Esophagus squamous epithelium (tissue), 5 donors: ENCODE data around the gene CIDEB. TPM values are rescaled to one million over a fixed set of nuclear protein-coding genes. Genes with fewer than 3 reads are reported as not detected.

Experiments
- DNase-seq: peaks from one replicate; lab custom pipeline; 2025; lab: John Stamatoyannopoulos, UW
- H3K27ac ChIP-seq, 4 donors: fragments of 200-600 bp; sonication (generic); one replicate each; pipeline ENCODE4 v1.5.1; 2016 to 2019; ENCODE audit warnings: mild to moderate bottlenecking in 1 of 4
- H3K27me3 ChIP-seq, 4 donors: fragments of 200-600 bp; sonication (generic); 1 replicate in 3 of 4; 2 replicates in 1 of 4; pipeline versions ENCODE4 v1.5.1 to v1.6.0; 2017 to 2021; ENCODE audit warnings: antibody characterized with exemption in 1 of 4
- H3K36me3 ChIP-seq, 3 donors: fragments of 200-600 bp; sonication (generic); one replicate each; pipeline ENCODE4 v1.5.1; 2016 to 2019
- H3K4me1 ChIP-seq, 3 donors: fragments of 200-600 bp; sonication (generic); one replicate each; pipeline ENCODE4 v1.5.1; 2017 to 2019
- H3K4me3 ChIP-seq, 4 donors: fragments of 200-600 bp; sonication (generic); 1 replicate in 3 of 4; 2 replicates in 1 of 4; pipeline ENCODE4 v1.5.1; 2016 to 2019; ENCODE audit warnings: mild to moderate bottlenecking in 2 of 4, moderate library complexity in 1 of 4
- H3K9me3 ChIP-seq, 3 donors: fragments of 200-600 bp; sonication (generic); one replicate each; pipeline ENCODE4 v1.5.1; 2016 to 2019
- CTCF ChIP-seq, 6 experiments: fragments of 450-650 bp in 4 of 6; fragments of 200-600 bp in 2 of 6; sonication (generic) in 2 of 6; IDR thresholded peaks; one replicate each; pipeline ENCODE4 v1.5.1; 2016 to 2019; ENCODE audit warnings: antibody characterized with exemption in 6 of 6, mild to moderate bottlenecking in 4 of 6, moderate library complexity in 4 of 6
- POLR2A ChIP-seq, 4 donors: fragments of 450-650 bp; IDR thresholded peaks; one replicate each; pipeline ENCODE4 v1.6.1; 2017; ENCODE audit warnings: antibody characterized with exemption in 4 of 4, mild to moderate bottlenecking in 4 of 4, moderate library complexity in 3 of 4
- WGBS, 2 donors: methylation state at CpG; one replicate each; pipeline ENCODE4 v1.1.5; 2018; 5-methylcytosine and 5-hydroxymethylcytosine counted together
- intact Hi-C: fragments of 100-400 bp; cut with DNase I; formaldehyde crosslinking; loops from one replicate; pipeline ENCODE4 v1.15.0; 2022
- total RNA-seq, 4 donors: library from RNA; depleted of rRNA; stranded (reverse); fragments of >200 nt; gene quantifications; one replicate each; pipeline ENCODE4 v1.1.0, GENCODE V29; 2016
- donor health status: DM: yes; HTN: yes; CAD: no.

The CIDEB gene
- total RNA-seq, 4 donors from 2014 or later = 18.3 to 41.4 (median 30.4) TPM

GRCh38 chr14:24309538-24310264, 1.9 kb upstream of the CIDEB start, which contains the start of gene LTB4R2:
LTB4R2 (plus strand) TSS chr14:24310140; CDS start chr14:24310665, 525 bp downstream.
- TF ChIP-seq POLR2A (IDR thresholded peaks at IDR 0.05) = no peak
- peak in 1 of 6 experiments; percentile 45 for TF ChIP-seq CTCF (IDR thresholded peaks at IDR 0.05)
- peaks cover 0 to 33% (median 18%) of the 10 kb centered on the region in 3 donors for H3K36me3 ChIP-seq
- no peak for DNase-seq
- peak within 1 kb of the TSS; percentile 92 to 97 (median 95) for H3K27ac ChIP-seq
- no peaks in the 10 kb centered on the region for H3K27me3 ChIP-seq
- 24 to 58% methylated on average over 2 to 4 of the region's 5 CpGs for WGBS, 2 donors
- H3K9me3 ChIP-seq = no peaks in the 10 kb centered on the region
- peak within 1 kb of the TSS; percentile 46 to 84 (median 62) for H3K4me3 ChIP-seq
- intact Hi-C loops = no loop called here
- peaks cover 61 to 73% (median 63%) of the 10 kb centered on the region in 3 donors for H3K4me1 ChIP-seq

DNA sequence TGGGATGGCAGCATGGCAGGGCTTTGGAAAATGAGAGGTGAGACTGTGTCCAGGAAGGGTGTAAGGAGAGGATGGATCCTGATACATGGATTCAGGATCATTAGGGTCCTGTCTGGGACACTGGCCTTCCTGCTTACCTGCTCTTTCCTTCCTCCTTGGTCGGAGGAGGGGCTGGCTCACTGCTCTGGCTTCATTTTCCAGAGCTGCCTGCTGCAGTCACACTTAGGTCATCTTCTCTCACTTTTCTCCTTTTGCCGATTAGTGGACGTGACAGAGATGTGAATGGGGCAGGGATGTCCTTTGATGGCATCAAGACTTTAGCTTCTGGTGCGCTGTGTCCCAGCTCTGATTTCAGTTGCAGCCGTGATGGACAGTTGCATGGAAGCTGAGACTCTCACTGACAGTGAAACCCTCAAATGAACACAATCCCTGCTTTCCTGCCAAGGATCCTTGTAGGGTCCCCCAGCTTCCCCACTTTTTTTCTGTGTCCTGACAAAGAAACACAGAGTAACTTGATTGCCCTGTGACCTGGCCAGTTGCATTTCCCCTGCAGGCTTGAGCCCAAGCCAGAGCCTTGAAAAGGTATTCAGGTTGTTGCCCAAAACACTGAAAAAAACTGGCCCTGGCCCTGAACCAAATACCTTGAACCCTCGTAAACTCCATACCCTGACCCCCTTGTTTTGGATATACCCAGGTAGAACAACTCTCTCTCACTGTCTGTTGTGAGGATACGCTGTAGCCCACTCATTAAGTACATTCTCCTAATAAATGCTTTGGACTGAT, 756 bp upstream of the CIDEB start:
- 51 to 67% methylated on average over 5 to 6 of the region's 7 CpGs for WGBS, 2 donors

DNA sequence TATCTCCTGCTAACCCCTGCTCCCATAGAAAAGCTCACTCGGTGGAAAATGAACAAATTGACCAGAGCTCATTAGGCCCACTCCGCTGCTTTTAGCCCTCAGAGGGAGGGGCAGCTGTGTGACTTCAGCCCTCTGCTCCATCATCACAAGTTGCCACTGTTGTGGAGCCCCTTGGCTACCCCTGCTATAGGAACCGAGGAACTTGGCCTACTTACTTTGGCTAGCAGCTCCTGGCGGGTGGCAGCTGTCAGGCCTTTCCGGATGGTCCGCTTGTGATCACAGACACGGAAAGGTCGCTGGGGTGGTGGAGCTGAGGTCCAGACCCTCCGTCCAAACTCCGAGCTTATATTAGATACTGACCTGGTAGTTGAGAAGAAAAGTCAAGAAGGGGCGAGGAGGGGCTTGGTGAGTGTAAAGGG, 612 bp downstream of the CIDEB start:
- peaks cover 7 to 59% (median 39%) of the 10 kb centered on the region in 3 donors for H3K36me3 ChIP-seq
- no peak for DNase-seq
- 55 to 80% methylated on average over 3 to 11 of the region's 11 CpGs for WGBS, 2 donors
- TF ChIP-seq POLR2A (IDR thresholded peaks at IDR 0.05) (no peak), CTCF (IDR thresholded peaks at IDR 0.05) (no peak)
- no peaks in the 10 kb centered on the region for H3K27me3 ChIP-seq
- H3K4me3 ChIP-seq = no peak overlapping the region
- peaks cover 37 to 50% (median 38%) of the 10 kb centered on the region in 3 donors for H3K4me1 ChIP-seq
- intact Hi-C loops = no loop called here
- no peaks in the 10 kb centered on the region for H3K9me3 ChIP-seq
- H3K27ac ChIP-seq = no peak overlapping the region

More for the DNA sequence above, 756 bp upstream of the CIDEB start:
- no peak for TF ChIP-seq CTCF (IDR thresholded peaks at IDR 0.05)
- TF ChIP-seq POLR2A (IDR thresholded peaks at IDR 0.05) = no peak
- no peaks in the 10 kb centered on the region for H3K27me3 ChIP-seq
- intact Hi-C loops = no loop called here
- peak overlapping the region; percentile 92 to 97 (median 95) for H3K27ac ChIP-seq
- no peaks in the 10 kb centered on the region for H3K9me3 ChIP-seq
- no peak overlapping the region for H3K4me3 ChIP-seq
- no peak for DNase-seq
- peaks cover 51 to 62% (median 51%) of the 10 kb centered on the region in 3 donors for H3K4me1 ChIP-seq
- peaks cover 0 to 45% (median 29%) of the 10 kb centered on the region in 3 donors for H3K36me3 ChIP-seq

DNA sequence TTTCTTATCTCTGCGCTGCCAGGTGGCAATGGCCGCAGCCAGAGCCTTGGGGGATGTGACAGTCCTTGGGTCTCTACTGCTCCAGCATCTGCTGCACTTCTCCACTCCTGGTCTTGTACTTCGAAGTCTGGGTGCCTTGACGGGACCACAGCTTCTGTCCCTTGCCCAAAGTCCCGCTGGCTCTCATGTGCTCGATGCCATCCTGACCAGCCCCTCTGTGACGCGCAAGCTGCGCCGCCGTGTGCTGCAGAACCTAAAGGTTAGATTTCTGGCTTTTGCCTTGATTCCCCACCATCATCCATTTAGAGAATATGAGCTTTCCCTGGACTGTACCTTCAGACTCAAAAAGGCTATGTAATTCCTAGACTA, 3.8 kb downstream of the CIDEB start:
- intact Hi-C loops = no loop called here
- Histone ChIP-seq H3K4me3 (no peak overlapping the region), H3K27ac (no peak overlapping the region), H3K9me3 (no peaks in the 10 kb centered on the region), H3K27me3 (no peaks in the 10 kb centered on the region), H3K36me3 (peaks cover 11 to 74% (median 44%) of the 10 kb centered on the region in 3 donors), H3K4me1 (peaks cover 23 to 45% (median 25%) of the 10 kb centered on the region in 3 donors)
- no peak for DNase-seq
- WGBS, 2 donors = 93 to 95% methylated on average over 7 to 11 of the region's 11 CpGs
- TF ChIP-seq POLR2A (IDR thresholded peaks at IDR 0.05) (no peak), CTCF (IDR thresholded peaks at IDR 0.05) (no peak)
